Measurements from ENCODE around the gene GDPD5.

GDPD5 gene

DNA sequence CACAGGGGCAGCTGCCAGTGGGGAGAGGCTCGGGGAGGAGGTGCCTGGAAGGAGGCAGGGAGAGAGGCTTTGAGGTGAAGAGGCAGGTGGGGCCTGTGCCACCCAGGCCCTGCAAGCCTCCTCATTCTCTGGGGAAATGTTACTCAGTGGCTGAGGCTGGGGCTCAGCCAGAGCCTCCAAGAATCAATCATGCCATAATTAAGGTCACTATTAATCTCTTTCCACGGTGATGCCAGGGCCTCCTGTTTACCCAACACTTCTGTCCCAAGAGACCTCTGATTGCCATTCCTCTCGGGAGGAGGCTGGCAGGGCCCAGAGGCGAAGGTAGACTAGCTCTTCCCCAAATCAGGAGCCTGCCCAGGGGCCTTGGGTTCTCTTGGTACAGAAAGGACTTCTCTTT is 38.4 kb downstream of the GDPD5 start:
- DNase-seq, result no peak

DNA sequence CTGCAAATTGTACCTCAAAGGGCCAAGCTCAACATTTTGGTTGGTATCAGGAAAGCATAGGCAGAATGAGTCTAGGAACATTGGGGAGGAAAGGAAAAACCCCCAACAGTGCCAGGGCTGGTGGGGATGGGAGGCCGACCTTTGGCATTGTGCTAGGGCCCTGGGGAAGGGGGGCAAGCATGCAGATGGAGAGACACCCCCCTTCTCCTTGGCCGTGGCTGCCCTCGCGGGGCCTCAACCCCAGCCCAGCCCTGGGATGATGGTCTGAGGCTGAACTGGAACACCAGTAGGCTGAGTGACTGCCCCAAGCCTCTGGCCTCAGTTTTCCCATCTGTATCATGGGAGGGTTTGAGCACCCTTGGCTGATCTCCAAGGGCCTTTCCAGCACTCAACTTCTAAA is 40.0 kb downstream of the GDPD5 start:
- DNase-seq, result no peak

DNA sequence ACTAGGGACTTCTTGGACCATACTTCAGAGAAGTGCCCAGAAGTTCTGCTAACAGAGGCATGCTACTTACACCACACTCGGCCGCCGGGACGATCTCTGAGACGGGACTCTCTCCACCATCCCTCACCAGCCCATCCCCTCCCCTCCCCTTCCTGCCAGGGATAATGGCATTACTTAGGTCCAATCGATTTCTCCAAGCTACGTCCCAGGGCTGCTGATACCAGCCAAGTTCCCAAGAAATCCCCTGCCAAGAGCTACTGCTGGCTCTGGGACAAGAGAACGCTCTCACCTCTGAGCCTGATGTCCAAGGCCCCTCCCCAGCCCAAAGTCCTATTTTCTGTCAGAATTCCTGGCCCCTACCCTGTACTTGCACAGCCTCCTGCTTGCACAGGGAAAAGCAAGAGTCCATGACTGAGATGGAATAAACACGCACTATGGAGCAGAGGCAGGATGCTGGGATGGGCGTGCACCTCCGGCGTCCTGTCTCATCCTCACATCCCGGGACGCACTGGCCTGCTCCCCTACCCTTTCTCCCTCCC is 42.7 kb downstream of the GDPD5 start:
- no peak for DNase-seq

DNA sequence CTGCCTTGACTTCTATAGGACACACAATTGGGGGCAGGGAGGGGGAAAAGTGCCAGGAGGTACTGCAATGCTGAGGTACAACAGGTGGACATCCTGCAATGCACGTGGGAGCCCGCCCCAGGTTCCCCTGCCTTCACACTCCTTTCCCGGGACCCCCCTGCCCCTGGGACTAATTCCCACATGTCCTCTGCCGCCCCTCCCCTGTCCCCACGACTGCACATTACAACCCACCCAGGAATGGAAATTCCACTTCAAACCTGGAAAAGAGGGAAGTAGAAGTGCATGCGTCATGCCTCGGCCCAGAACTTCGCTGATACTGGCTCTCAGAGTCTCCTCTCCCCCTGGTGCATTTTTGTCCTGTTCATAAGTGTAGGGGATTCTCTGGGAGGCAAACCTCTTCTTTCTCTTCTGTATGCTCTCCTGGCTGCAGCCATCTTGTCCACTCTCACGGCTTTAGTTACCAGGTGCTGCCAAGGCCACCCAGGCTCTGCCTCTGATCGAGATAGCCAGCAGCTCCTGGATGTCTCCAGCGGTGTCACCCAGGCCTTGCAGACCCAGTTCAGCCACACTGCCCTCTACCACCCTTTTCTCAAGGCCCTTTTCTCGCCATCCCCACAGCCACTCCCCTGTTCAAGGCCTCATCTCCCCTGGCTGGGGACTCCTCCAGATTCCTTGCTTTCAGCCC is 43.7 kb downstream of the GDPD5 start:
- DNase-seq, result no peak

DNA sequence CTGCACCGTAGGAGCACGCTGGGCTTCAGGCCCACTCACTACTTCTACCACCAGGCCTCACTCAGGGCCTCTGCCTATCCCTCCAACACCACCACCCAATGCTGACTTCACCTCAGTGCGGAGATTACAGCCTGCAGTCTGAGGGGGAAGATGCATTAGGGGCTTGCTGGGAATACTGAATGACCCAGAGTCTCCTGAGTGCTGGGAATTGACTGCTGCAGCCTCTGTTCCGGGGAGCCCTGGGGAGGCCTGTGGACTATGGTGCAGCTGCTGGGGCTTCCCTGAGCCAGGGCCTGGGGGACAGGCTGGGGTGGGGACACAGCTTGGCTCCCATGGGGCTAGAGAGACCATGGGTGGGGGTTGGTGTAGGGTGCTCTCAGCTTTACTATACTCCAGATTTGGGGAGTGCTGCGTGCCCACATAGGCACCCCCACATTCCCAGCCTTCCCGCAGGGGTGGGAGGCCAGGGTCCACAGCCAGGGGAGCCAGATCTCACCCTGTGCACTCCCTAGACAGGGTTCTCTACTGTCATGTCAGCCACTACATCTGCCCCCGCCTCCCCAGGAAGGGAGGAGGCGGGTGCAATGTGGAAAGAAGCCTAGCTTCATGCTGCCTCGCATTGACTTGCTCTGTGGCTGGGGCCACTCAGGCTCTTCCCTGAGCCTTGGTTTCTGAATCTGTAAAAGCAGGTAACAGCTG is 44.4 kb downstream of the GDPD5 start:
- DNase-seq, result no peak

DNA sequence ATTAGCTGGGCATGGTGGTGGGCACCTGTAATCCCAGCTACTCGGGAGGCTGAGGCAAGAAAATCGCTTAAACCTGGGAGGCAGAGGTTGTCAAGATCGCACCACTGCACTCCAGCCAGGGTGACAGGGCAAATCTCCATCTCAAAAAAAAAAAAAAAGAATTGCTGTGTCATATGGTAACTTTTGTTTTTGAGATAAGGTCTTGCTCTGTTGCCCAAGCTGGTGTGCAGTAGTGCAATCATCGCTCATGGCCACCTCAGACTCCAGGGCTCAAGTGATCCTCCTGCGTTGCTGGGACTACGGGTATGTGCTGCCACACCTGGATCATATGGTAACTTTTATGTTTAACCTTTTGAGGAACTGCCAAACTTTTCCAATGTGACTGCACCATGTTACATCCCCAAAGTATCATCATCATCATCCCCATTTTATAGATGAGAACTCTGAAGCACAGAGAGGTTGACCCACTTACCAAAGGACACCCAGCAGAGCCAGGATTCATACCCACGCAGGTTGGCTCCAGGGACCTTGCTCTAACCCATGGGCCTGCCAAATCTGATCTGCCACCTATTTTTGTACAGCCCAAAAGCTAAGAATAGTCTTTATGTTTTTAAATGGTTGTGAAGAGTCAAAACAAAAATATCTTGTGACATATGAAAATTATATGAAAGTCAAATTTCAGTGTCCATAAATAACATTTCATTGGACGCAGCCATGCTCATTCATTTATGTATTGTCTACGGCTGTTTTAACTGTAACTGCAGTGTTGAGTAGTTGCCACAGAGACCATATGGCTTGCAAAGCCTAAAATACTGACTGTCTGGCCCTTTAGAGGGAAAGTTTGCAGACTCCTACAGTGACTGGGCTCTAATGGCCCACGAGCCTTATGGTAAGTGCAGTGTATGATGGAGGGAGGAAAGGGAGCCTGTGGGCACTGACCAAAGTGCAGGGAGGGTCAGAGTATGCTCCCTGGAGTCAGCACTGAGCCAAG is 45.3 kb downstream of the GDPD5 start:
- DNase-seq, result no peak

DNA sequence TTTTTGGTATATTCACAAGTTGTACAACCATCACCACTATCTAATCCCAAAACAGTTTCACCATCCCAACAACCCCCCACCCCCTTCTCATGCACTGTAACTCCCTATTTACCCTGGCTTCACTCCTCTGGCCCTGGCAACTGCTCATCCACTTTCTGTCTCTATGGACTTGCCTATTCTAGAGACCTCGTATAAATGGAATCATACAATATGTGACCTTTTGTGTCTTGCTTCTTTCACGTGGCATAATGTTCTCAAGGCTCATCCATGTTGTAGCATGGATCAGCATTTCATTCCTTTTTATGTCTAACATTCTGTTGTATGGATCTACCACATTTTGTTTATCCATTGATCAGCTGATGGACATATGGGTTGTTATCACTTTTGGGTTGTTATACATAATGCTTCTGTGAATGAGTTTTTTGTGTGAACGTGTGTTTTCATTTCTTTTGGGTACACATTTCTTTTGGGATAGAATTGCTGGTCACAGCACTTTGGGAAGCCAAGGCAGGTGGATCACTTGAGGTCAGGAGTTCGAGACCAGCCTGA is 46.1 kb downstream of the GDPD5 start:
- DNase-seq, result no peak

DNA sequence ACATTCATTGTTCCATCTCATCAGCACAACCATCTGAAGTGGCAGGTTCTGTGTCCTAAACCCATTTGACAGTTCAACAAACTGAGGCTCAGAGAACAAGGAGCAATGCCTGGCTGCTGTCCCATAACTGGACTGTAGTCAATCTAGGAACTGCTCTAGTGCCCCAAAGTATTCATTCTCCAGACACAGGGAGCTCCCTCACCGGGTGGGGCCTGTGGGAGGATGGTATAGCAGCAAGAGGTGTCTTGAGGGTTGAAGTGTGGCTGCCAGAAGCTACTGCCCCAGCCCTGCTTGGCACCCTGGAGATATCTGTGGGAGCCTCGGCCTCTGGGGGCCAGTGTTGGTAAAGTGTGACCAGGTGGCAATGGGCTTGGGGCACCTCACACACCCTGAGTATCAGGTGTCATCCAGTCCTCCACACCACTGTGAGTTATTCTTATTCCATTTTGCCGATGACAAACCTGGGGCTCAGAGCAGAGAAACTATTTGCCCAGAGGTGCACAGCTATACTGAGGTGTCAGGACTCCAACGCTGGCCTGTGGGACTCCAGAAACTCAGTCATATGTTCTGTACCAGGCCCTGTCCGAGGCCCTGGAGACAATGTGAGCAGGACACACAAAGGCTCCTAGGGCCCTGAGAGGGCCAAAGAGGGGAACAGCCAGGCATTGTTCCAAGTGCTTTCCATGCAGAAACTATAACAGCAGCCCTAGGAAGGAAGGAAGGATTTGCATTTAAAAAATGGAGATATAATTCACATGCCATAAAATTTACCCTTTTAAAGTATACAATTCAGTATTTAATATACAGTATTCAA is 46.8 kb downstream of the GDPD5 start:
- no peak for DNase-seq

DNA sequence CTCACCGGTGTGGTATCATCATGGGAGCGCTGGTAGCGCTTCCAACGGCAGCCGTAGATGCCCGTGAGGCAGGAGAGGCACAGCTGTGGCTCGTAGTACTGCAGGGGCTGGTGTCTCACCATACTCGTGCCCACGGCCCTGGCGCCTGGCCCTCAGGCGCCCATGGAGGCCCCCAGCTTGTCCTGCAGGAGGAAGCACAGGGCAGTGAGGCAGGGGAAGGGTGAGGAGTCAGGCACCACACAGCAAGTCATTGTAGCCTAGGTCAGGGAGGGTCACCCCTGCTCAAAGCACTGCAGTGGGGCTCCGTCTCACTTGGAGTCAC is 48.2 kb downstream of the GDPD5 start:
- DNase-seq, result no peak

DNA sequence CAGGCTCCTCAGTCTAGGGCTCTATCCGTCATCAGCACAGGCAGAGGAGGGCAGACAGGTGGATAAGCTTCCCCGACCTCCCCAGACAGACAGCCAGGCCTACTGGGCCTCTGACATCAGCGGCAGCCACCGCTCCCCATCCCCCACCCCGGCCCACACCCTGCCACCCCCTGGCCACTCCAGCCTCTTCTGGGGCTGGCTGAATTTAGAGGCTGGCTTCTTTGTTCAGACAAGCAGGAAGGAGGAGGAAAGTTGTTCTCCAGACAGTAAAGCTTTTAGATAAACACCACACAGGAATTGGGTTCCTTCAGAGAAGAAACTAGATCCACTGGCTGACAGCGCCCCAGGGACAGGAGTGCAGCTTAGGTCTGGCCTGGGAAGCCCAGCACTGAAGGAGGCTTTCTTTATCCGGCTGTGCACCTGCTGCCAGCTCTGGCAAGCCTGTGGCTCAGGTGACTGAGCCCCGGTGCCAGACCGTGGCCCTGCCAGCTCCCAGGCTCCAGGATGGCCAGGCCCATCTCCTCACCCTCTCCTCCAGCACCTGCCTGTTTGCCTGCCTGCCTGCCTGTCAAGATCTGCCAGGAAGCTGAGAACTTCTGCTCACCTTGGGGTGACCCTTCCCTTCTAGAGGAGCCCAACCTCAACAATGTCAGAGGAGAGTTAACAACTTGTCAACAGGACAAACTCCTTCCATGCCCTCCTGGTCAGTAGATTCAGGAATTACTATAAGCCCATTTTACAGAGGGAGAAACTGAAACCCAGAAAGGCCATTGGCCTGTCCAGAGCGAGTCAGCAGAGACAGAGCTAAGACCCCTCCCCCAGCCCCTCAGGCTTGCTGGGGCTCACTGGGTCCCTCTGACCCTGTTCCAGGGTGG is 48.8 kb downstream of the GDPD5 start:
- no peak for DNase-seq

DNA sequence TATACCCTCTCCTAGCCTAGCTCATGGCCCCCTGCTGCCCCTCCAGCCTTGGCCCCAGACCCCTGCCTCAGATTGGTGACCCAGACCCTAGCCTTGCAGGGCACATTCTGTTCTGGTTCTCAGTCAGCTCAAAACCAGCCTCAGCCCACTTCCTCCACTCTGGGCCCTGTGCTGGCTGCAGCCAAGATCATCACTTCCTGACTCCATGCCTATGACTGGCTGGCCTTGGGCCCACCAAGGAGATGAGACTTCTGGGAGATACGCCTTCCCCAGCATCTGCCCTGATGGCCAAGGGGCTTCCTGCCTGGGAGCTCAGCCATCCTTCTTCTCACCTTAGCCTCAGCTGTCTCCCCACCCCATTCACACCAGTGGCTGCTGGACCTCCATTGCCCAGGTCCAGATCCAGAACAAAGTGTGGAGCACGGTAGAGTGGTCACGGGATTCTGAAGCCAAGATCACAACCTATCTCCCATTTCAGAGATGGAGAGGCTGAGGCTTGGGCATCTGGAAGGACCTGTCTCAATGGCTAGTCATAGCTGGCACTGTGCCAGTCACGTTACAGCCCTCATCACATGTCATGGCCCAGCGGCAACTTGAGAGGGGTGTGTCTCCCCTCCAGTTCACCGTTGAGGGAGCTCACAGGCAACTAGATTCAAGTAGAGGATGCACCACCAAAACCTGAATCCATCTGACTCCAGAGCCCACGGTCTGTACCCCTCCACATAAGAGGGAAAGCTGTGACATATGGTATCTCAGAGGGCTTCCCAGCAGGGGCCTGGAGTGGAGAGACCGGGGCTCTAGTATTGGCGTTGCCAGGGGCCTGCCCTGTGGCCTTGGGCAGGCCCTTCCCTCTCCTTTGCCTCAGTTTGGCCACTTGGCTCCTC is 49.7 kb downstream of the GDPD5 start:
- DNase-seq, result no peak

DNA sequence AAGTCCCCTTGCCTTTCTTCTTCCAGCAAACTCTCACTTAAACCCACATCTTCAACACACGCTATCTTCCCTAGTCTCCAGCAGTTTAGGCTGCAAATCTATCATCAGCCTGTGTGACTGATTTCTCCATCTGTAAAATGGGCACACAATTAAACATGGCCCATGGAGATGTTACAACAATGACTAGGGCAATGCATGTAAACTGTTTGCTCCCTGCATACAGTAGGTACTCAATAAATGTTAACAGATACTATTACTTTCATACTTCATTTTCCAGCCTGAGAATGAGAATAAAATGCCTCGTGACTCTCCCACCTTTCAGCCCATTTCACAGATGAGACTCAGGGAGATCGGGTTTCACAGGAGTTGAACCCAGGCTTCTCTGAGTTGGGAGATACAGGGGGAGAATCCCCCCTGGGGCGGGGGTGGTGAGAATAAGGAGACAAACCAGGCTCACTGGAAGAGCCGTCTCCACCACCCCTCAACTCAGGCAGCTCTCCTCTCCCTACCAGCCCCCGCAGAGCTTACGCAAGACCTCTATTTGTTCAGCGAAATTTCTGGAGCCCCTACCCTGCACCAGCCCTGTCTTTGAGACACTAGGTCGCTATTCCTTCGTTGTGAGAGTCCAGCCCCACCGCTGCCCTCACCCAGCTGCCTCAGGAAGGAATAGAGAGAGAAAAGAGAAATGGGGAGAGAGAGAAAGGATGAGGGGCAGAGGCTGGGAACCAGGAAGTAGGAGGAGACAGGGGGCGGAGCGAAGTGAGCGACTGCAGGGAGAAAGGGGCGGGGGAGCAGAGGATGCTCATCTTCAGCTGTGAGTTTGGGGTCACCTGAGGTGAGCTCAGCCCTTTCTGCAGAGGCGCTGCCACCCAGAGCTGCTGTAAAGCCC is 50.6 kb downstream of the GDPD5 start:
- DNase-seq, result no peak

DNA sequence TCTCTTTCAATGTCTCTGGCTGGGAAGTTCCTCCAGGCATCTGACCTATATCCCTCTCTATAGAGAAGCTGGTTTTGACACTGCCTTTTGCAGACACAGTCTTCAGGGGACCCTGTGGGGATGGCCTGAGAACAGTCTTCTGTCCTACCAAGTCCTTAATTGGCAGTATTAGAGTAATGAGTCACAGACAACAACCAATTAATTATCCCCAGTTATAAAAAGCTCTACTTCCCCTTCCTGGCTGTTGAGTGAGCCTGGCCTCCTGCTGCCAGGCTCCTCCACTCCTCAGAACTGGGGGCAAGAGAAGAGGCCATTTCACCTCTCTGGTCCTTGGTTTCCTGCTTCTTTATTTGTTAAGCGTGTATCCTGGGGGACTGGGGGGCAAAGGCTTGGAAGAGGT is 51.5 kb downstream of the GDPD5 start:
- no peak for DNase-seq

DNA sequence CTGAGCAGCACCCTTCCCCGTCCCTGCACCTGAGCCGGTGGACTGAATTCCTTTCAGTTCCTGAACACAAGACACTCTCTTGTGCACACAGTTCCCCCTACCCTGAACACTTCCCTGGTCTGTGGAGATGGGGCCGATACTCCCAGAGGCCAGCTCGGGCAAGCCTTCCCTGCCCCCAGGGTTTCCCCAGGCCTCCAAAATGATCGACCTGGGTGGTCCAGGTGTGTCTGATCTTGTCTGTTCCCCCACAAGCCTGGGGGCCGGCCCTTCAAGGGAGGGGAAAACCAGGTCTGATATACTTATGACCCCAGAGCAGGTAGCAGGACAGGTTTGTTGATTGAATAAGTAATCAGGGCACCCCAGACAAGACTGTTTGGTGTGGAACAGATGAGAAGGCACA is 52.1 kb downstream of the GDPD5 start:
- DNase-seq, result no peak

DNA sequence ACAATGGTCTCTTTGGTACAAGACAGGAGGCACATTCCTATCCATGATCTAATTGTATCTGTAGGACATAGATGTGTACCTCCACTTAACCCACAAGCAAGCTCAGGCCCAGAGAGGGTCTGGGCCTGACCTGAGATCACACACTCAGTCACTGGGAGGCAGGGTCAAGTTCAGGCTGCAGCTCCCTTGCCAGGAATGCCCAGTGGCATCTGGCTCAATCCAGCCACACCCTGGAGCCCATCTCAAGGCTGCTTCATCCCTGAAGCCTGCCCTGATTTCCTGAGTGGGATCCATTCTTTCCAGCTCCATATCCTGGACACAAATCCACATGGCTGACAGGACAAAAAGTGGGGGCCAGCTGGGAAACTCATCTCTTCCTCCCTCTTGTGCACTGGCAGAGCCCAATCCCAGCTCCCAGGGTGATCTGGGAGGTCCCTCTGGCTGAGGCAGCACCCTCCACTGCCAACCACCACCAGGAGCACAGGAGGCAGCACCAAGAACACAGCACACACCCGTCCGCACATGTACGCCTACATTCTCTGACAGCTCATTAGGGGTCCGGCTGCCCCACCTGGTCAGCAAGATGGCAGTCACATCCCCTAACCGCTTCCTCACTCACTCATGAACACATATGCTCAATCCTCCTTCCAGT is 53.5 kb downstream of the GDPD5 start:
- no peak for DNase-seq

DNA sequence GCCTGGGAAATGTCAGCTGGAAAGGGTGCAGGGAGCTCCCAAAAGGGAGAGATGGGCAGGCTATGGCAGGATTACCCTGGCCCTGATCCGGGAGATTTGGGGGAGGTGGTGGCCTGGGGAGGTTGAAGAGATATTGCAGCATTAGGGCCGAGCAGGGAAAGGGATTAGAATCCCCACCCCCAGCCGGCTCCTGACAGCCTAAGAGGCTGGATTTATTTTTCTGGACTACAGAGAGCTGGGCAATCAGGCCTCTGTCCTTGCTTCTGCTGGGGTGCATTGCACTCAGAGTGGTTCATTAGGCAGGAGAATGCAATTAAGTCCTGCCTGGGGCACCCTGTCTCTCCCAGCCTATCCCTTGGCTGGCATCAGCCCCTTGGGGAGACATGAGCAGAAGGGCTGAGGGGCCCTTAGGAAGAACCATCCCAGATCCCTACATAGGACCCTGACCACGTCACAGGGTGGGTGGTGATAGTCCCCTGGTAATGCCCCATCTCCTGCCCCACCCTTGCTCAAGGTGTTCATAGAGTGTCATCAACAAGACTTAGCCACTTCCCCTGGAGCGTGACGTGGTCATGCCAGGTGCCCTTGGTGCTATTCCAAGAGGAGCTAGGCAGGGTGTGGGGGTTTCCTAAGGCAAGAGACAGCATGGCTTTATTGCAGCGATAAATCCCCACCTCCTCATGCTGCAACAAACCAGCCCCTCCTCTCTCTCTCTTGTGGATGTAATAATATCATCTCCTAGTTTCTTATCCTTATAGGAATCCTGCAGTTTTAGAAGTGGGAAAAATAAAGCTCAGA is 54.4 kb downstream of the GDPD5 start:
- DNase-seq, result no peak

DNA sequence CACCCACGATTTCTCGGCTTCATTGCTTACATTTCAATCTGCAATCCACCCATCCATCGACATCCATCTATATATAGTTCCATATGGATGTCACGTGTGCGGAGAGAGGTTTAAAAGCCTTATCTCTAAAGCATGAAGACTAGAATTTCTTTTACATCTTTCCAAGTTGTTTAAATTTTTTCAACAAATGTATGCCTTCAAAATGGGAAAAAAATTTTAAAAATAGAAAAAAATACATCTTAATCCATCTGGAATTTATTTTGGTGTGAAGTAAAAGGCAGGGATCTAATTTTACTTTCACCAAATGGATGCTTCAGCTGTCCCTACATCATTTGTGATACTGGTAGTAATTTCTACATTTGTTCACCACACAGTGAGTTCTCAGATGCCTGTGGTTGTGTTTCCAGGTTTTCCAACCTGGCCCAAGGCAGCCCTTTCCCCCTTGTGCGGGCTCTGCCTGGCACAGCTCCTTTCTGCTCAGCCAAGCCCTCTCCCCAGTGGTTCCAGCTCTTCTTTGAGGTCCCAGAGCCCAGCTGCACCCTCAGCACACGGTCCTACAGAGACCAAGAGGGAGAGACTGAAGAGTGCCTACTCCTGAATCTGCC is 55.2 kb downstream of the GDPD5 start:
- no peak for DNase-seq
